ENCODE data around the gene EIF1AD. TPM values are rescaled to one million over a fixed set of nuclear protein-coding genes. Genes with fewer than 3 reads are reported as not detected.
"Not testable (repeated sequence)": the region's sequence is repeated elsewhere in the genome, so short reads cannot be mapped to it uniquely, and the experiment has no call there.

EIF1AD gene
- total RNA-seq, 1 donor from 2014 or later = 31.7 TPM

GRCh38 chr11:66022401-66023185 is 20.6 kb upstream of the EIF1AD start:
- no peak for DNase-seq (ENCODE audit: low spot score)

DNA sequence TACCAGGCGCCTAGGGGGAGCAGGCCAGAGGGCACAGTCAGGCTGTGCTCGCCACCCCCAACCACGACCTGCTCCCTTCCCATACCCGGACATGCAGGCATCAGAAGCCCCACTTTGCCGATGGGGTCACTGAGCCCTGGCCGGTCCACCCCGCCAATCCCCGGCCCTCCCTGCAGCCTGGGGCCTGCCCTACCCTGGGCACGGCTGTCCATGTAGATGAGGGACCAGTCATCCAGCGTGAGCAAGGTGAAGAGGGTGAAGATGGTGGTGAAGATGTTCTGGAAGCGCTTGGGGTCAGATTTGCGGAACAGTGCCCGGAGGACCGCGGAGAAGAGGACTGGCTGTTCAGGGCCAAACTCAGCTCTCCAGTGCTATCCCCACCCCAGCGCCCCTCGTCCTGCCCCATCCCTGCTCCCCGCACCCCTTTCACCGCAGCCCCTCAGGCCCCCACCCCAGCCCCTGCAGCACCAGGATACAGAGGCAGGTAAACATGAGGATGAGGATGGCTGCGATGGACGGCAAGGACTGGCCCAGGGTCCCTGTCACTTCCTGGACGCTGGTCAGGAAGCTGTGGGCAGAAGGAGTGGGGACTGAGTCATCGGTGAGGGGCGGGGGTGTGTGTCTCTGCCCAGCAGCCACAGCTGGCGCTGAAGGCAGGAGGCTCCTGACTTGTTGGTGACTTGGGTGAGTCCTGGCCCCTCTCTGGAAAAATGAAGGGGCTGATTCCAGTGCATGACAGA is 18.8 kb upstream of the EIF1AD start:
- no peak for DNase-seq (ENCODE audit: low spot score)

DNA sequence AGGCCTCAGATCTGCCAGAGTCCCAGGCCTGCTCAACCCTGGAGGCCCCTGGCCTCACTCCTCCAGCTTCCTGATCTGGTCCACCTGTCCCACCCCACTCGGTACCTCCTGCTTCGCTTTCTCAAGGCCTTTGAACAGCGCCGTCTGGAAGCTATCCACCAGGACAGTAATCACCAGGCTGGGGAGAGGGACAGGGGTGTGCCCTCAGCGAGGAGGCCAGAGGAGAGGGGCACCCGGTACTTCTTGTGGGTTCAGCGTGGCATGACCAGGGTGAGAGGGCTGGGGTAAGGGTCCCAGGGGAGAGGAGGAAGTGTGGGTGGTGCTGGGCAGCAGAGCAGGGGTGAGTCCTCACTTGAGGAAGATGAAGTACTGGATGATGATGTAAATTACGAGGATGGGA is 18.3 kb upstream of the EIF1AD start:
- no peak for DNase-seq (ENCODE audit: low spot score)

DNA sequence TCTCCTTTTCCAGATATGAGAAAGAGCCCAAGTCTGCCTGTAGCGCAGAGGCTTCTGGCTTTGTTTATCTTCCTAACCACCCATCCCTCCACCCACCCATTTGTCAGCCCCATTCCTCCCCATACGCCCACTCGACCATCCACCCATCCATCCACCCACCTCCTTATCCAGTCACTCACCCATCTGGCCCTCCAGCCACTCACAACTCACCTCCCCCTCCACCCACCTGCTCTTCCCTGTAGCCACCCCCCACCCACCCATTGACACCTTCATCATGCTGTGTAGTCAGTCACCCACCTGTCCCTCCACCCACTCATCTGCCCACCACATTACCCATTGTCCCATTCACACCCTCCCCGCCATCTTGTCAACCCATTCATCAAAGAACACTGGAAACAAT is 15.4 kb upstream of the EIF1AD start:
- no peak for DNase-seq (ENCODE audit: low spot score)

- DNase-seq (ENCODE audit: low spot score) = no peak
Measured at GRCh38 chr11:66016793-66017177, 14.8 kb upstream of the EIF1AD start.

GRCh38 chr11:66015936-66016792 is 14.2 kb upstream of the EIF1AD start:
- no peak for DNase-seq (ENCODE audit: low spot score)

GRCh38 chr11:66015454-66015881 is 13.5 kb upstream of the EIF1AD start:
- DNase-seq (ENCODE audit: low spot score) = no peak

DNA sequence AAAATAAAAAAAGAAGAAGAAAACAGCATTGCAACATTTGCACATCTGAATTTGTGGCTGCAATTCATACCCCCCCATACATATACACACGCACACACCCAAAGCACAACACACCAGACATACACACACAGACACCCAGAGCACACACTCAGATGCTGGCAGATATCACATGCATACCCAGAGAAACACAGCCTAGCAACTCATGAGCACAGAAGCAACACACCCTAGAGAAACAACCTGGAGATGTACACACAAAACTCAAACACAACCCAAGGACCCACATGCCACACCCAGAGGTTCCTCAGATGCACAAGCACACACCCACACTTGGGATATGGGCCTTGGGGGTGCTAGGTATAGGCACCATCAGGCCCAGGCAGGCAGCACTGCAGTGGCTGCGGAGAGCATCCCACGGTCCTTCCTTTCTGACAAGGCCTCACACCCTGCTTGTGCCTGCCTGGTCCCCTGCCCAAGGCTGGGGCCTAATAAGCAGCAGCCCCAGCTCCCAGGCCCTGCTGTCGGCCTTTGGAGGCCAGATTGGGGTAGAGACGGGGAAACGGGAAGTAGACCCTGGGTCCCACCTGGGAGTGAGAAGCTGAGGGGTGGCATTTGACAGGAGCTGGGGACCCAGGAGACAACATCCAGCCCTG is 13.0 kb upstream of the EIF1AD start:
- no peak for DNase-seq (ENCODE audit: low spot score)

DNA sequence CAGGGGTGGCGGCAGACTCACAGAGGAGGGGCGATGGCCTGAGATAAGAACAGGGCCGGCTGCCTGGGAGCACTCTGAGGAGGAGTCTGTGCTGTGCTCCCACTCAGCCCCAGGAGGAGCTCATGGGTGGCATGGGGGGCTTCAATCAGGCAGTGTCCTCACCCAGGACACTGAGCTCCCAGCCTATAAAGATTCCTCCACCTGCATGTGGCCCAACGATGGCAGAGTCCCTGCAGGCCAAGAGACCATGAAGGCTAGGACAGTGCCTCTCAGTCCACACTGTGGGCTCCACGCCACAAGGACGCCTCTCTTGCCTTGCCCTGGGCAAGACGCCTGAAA is 11.8 kb upstream of the EIF1AD start:
- no peak for DNase-seq (ENCODE audit: low spot score)

- no peak for DNase-seq (ENCODE audit: low spot score)
Measured at GRCh38 chr11:66012946-66013761, 11.2 kb upstream of the EIF1AD start.

DNA sequence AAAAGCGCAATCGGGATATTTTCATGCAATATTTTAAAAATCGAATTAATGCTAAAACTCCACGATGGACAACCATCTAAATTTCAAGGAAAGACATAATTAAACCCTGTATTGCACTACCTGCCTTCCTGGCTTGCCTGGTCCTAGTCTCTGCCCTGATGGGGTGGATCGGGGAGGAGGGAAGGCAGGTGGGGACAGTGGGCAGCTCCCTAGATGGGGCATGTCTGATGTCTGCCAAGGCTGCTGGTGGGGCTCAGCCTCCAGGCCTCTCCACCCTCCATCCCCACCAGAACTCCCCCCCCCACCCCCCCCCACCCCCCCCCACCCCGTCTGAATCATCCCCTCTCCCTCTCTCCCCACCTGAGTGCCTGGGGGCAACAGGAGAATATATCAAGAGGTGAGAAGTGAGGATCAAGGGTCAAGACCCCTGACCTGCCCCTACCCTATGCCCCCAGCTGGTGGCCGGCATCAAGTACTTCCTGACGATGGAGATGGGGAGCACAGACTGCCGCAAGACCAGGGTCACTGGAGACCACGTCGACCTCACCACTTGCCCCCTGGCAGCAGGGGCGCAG is 10.5 kb upstream of the EIF1AD start:
- DNase-seq (ENCODE audit: low spot score) = no peak

GRCh38 chr11:66011785-66012303 is 9.9 kb upstream of the EIF1AD start, which contains the start of gene CST6:
TSS of gene CST6 (plus strand) at chr11:66012008. CDS start at chr11:66012045, 37 bp downstream.
- DNase-seq (ENCODE audit: low spot score) = no peak

GRCh38 chr11:66011239-66011784 is 9.4 kb upstream of the EIF1AD start:
- DNase-seq (ENCODE audit: low spot score) = no peak

GRCh38 chr11:66010036-66010435 is 8.1 kb upstream of the EIF1AD start:
- DNase-seq (ENCODE audit: low spot score) = not testable (repeated sequence)

- DNase-seq (ENCODE audit: low spot score) = no peak
Measured at GRCh38 chr11:66008468-66009101, 6.6 kb upstream of the EIF1AD start.

DNA sequence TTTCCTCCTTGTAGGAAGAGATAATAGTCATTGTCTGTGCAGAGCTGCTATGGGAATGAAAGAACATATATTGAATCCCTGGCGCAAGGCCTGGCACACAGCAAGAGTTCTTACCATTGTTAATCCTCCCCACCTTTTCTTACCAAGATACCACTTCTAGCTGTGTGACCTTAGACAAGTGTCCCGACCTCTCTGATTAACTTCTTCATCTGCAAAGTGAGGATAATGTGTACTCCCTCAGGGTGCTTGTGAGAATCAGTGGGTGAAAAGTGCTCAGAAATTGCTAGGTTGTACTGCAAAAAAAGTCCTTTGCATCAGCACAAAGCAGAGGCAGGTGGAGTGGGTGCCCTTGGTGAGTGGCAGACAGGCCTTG is 6.1 kb upstream of the EIF1AD start:
- DNase-seq (ENCODE audit: low spot score) = no peak

GRCh38 chr11:66007201-66007634 is 5.3 kb upstream of the EIF1AD start:
- DNase-seq (ENCODE audit: low spot score) = no peak

- no peak for DNase-seq (ENCODE audit: low spot score)
Measured at GRCh38 chr11:66006891-66007176, 4.9 kb upstream of the EIF1AD start.
